Measurements from ENCODE around the gene DIPK1A.

DNA sequence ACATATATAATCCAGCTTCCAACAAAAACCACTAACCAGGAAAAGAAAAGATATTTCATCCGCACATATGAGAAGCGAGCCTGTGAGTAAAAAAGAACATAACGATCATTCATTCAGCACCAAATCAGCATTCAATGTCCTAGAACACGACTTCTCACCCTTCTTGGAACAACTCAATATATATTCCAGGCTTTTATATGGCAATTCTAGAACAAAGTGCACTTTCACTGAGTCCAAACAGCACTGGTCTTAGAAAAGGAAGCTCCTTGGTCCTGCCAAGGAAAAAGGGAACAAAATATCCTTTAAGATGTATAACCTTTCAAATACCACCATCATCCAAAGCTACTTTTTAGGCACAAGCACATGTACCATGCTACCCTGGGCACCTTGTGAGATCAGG is 84.9 kb downstream of the DIPK1A start:
- TF ChIP-seq, protein P1, sequence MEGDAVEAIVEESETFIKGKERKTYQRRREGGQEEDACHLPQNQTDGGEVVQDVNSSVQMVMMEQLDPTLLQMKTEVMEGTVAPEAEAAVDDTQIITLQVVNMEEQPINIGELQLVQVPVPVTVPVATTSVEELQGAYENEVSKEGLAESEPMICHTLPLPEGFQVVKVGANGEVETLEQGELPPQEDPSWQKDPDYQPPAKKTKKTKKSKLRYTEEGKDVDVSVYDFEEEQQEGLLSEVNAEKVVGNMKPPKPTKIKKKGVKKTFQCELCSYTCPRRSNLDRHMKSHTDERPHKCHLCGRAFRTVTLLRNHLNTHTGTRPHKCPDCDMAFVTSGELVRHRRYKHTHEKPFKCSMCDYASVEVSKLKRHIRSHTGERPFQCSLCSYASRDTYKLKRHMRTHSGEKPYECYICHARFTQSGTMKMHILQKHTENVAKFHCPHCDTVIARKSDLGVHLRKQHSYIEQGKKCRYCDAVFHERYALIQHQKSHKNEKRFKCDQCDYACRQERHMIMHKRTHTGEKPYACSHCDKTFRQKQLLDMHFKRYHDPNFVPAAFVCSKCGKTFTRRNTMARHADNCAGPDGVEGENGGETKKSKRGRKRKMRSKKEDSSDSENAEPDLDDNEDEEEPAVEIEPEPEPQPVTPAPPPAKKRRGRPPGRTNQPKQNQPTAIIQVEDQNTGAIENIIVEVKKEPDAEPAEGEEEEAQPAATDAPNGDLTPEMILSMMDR (conservative IDR thresholded peaks at IDR 0.05; ENCODE audit: low read depth, low read length), result no peak
- no peak for TF ChIP-seq EZH2 (IDR thresholded peaks at IDR 0.05; ENCODE audit: low read length, unreplicated experiment)
